ENCODE data around the gene TRIM40. TPM values are rescaled to one million over a fixed set of nuclear protein-coding genes. Genes with fewer than 3 reads are reported as not detected.

The TRIM40 gene
- total RNA-seq, 1 experiment from 2014 or later = not detected

- BruUV-seq (replicated peaks) = no TSS peak
- CTCF ChIA-PET = interaction anchor here (0.7 to 6.4 kb wide), 14 partner anchors 8 to 449 kb away, joined by 3 to 105 read pairs (median 4); no protein-coding TSS in a partner anchor
- H3K27ac ChIP-seq (ENCODE audit: low read depth, low read length) = no peak overlapping the region
- POLR2A ChIA-PET = interaction anchor here (0.6 to 1.4 kb wide), 4 partner anchors 26 to 116 kb away, joined by 3 to 7 read pairs (median 4); no protein-coding TSS in a partner anchor
- RAD21 ChIA-PET (ENCODE audit: low non-redundant PET in 1 of 2, low total read pairs in 2 of 2, uncharacterized antibody in 2 of 2, unreplicated experiment in 2 of 2) = interaction anchor here (1.1 to 1.4 kb wide), 3 partner anchors 11 to 28 kb away, joined by 3 to 6 read pairs (median 4); no protein-coding TSS in a partner anchor
- H3K9me3 ChIP-seq (ENCODE audit: control insufficient read depth in 1 of 2, insufficient read depth in 1 of 2, low read depth in 1 of 2, low read length in 2 of 2) = no peaks in the 10 kb centered on the region
- intact Hi-C loops (cut with micrococcal nuclease) = loop anchor here (1.0 to 2.0 kb wide), 4 partner anchors 28 to 223 kb away; partner anchors contain the start of genes TRIM15 and TRIM39
- H3K9me2 ChIP-seq (ENCODE audit: insufficient read depth) = no peaks in the 10 kb centered on the region
- no peaks in the 10 kb centered on the region for H3K27me3 ChIP-seq (ENCODE audit: insufficient read depth, low read length)
- peak overlapping the region; percentile 91 for H3K4me2 ChIP-seq (ENCODE audit: low read length)
- H3K79me2 ChIP-seq (ENCODE audit: insufficient read depth, low read length) = no peaks in the 10 kb centered on the region
- H3K9ac ChIP-seq (ENCODE audit: low read length) = peak overlapping the region; percentile 64; the same call in 1 of the 2 replicates
- H3K4me1 ChIP-seq (ENCODE audit: control insufficient read depth in 1 of 2, insufficient read depth in 2 of 2, low read length in 2 of 2) = peaks cover 17 to 42% of the 10 kb centered on the region in 2 experiments
- H3K36me3 ChIP-seq (ENCODE audit: control insufficient read depth in 1 of 2, insufficient read depth in 2 of 2, low read length in 2 of 2) = no peaks in the 10 kb centered on the region
- peak; percentile 74 for DNase-seq (ENCODE audit: low read depth, low spot score)
- H2AFZ ChIP-seq (ENCODE audit: low read depth, low read length, poor library complexity, severe bottlenecking) = peak overlapping the region; percentile 40
- peak; percentile 59 for ATAC-seq
- no peaks in the 10 kb centered on the region for H4K20me1 ChIP-seq (ENCODE audit: insufficient read depth)
- peak overlapping the region in 1 of 2 experiments; percentile 56; a peak in 1 of 4 replicates for H3K4me3 ChIP-seq (replicated peaks in 1 of 2; ENCODE audit: low read depth in 1 of 2, low read length in 2 of 2)
- TF ChIP-seq REST (IDR thresholded peaks at IDR 0.05; ENCODE audit: low read depth) (no peak), TCF7L2 (IDR thresholded peaks at IDR 0.05; ENCODE audit: borderline replicate concordance, extremely low read depth, insufficient read depth, insufficient read length) (no peak), ATF3 (IDR thresholded peaks at IDR 0.05) (no peak), SIN3A (IDR thresholded peaks at IDR 0.05; ENCODE audit: low read depth) (no peak), MAX (IDR thresholded peaks at IDR 0.05) (no peak; the same call in 1 of the 2 replicates), POLR2A (IDR thresholded peaks at IDR 0.05; ENCODE audit: borderline replicate concordance, extremely low read depth, insufficient read depth, insufficient read length) (no peak), POLR2AphosphoS5 (IDR thresholded peaks at IDR 0.05; ENCODE audit: low read depth, low read length) (peak; percentile 45), EZH2 (IDR thresholded peaks at IDR 0.05) (no peak), CEBPB (IDR thresholded peaks at IDR 0.05; ENCODE audit: low read depth) (no peak), RAD21 (IDR thresholded peaks at IDR 0.05; ENCODE audit: low read depth) (peak; percentile 95), SRF (IDR thresholded peaks at IDR 0.05; ENCODE audit: low read depth) (no peak), EGR1 (IDR thresholded peaks at IDR 0.05; ENCODE audit: low read depth) (no peak), FOSL1 (IDR thresholded peaks at IDR 0.05; ENCODE audit: low read depth) (no peak), SP1 (IDR thresholded peaks at IDR 0.05; ENCODE audit: low read depth) (no peak), ZNF274 (IDR thresholded peaks at IDR 0.05; ENCODE audit: low read depth, low read length) (no peak), CTCF (IDR thresholded peaks at IDR 0.05 in 2 of 3, conservative IDR thresholded peaks at IDR 0.05 in 1 of 3; ENCODE audit: borderline replicate concordance in 1 of 3, insufficient read depth in 1 of 3, low read depth in 2 of 3, low read length in 2 of 3) (peak; percentile 86 to 96 (median 91)), ZBTB33 (IDR thresholded peaks at IDR 0.05; ENCODE audit: extremely low read depth, insufficient replicate concordance, low read length) (no peak)
Measured at GRCh38 chr6:30102970-30103871, 32.7 kb upstream of the TRIM40 start.

Data from HCT116 (cell line).